ENCODE results near the gene SNX3.

The SNX3 gene

GRCh38 chr6:108170332-108171290 lies 90.2 kb downstream of the SNX3 start:
- DNase-seq (ENCODE audit: low read depth): no peak

DNA sequence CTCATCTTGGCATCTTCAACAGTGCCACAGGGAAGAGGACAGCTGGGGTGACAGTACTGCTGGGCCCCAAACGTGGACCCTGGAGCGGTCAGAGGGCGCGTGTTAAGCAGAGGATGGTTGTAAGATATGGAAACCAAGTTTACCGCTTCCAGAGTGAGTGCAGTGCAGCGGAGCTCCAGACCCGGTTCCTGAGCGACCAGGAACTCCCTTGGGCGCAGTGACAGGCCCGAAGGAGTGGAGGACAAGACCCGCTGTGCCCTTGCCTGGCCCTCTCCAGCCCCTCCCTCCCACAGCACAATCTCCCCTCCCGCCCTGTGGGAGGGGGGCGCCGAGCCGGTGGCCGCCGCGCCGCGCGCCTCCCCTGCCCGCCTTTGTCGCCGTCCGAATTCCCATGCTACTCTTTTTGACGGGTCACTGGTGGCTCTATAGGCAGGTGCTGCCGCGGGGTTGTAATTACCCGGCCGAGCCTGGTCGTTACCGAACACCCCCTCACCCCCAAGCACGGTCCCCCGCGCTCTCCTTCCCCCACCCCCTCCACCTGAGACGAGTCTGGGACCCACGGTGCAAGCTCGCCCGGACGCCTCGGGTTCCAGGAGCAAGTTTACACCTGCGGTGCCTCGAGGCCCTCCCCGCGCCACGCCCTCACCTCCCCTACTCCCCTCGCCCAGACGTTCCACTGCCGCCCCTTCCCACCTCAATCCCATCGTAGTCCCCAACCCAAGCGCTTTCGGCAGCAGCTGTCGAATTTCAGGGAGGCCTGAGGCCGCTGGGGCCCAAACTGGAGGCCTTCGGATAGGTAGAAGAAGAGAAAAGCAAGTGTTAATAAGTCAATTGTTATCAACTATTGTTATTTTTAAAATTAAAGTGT lies 91.1 kb downstream of the SNX3 start:
- DNase-seq (ENCODE audit: low read depth): no peak

GRCh38 chr6:108168501-108169463 lies 92.1 kb downstream of the SNX3 start:
- DNase-seq (ENCODE audit: low read depth): no peak

DNA sequence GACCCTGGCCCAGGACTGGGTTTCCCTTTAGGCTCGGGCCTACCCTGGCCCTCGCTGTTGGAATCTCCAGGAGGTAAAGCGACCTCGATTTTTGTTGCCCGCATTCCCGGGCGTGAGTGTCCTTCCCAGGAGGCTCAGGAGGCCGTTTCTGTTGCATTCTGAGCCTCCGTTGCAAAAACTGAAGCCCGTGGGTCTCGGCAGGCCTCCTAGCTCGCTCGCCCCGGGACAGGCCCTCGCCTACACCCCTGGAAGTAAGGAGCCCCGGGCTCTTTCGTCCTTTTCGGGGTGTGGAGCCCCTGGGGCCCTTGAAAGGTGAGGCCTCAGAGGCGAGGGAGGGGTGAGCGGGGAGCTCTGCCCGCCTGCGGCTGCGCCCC lies 92.8 kb downstream of the SNX3 start:
- DNase-seq (ENCODE audit: low read depth): no peak

DNA sequence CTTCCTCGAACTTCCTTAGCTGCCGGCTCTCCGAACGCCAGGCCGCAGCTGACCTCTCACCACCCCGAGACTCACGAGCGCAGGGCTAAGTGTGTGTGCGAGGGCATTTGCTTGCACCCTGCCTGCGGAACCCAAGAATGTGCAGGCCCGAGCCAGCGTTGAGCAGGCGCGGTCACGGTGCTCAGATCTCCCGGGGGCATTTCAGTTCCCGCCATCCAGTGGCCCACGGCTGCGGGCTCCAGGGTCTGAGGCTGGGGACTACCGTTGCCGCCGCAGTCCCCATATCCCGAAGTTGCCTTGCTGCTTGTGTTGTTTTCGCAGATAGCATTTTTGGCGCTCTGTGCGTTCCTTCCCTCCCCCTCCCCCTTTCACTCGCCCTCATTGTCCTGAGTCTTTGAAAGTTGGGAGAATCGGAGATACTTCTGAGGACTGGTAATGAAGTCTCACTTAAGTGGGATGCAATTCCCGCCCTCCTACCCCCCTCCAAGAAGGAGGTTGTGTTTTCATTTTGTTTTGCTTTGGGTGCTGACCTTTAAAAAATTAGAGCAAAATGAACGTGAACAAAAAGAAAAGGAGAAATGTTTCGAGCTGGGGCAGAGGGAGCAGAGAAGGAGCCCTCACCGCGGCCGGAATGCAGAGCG lies 93.3 kb downstream of the SNX3 start:
- DNase-seq (ENCODE audit: low read depth): no peak

DNA sequence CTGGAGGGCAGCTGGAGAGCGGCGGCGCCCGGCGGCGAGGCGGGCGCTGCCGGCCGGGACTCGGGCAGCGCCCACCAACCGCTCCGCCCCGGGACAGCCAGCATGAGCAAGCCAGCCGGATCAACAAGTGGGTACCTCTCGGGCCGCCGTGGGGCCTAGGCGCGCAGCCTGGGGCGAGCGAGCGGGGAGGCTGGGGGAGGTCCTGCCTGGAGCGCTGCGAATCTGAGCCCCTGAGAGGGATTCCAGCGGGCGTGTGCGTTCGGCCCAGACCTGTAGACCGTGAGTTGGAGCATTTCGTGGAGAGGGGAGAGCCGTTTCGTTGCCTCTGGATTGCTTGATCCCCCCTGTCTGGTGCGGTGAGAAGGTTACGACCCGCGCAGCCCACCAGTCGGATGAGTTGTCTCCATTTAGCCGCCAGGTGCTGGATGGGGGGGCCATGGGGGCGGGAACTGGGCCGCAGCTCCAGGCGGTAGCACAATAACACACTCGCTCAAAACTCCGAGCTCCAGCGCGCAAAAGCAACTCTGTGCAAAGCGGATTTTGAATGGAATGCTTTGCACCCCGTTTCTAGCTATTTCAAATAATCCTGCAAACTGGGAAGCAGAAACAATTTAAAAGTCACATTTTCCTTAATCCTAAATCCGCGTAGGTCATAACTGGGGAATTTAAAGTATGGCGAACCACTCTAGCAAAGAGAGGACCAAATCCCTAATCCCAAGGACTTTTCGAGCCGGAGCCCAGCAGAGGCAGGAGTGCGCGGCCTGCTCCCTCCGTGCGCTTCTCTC lies 94.0 kb downstream of the SNX3 start:
- no peak for DNase-seq (ENCODE audit: low read depth)

- DNase-seq (ENCODE audit: low read depth): no peak
Observed at GRCh38 chr6:108165714-108166663, 94.9 kb downstream of the SNX3 start, which contains the start of gene NR2E1. NR2E1 (plus strand) TSS chr6:108166022; CDS start chr6:108166766, 744 bp downstream.

DNA sequence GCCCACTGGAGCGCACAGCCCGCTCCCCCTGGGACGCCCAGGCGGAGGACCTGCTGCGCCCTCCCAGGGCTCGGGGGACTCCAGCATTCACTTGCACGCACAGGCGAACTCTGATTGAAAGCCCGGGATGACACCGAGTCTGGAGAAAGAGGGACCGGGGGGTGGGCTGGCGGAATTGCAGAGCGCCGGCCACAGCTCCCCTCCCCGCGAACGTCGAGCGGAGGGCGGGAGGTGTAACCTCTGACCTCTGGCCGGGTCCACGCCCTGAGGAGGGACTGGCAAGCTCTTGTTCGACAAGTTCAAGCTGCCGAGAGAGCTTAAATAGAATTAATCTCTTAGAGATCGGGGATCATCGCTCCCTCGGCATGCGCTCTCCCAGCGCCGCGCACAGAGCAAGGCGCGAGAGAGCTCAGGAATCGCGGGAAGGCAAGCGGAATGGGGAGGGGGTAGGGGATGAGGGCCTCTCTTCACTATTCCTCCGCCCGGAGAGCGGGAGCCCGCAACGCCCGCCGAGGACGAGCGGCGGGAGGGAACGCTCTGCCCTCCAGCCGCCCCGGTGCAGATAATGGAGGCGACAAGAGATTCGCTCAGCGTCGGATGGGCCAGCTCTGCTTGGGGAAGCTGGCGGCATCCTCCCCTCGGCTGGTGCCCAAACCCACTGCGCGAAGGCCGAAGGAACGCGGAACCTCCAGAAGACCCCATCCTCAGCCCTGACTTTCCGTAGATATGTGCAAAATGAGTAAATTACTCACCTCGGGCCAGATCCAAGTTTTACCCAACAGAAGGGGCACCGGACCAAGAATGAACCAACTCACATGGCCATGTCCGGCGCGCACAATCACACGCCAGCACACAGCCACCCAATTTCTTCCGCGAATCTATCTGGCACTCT lies 95.8 kb downstream of the SNX3 start:
- DNase-seq (ENCODE audit: low read depth): no peak

DNA sequence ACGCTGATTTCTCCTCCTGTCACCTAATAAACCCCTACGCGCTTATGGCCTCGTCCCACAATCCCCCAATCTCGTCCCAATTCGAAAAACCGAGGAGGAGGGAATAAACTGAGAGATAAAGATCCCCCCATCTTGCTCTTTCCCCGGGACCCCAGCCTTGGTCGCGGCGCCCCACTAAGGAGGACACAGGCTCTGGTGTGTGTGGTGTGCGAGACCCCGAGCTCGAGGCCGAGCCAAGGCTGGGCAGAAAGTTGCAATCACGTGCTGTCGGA lies 96.4 kb downstream of the SNX3 start:
- DNase-seq (ENCODE audit: low read depth): no peak

- DNase-seq (ENCODE audit: low read depth): no peak
Observed at GRCh38 chr6:108163644-108164542, 96.9 kb downstream of the SNX3 start.

DNA sequence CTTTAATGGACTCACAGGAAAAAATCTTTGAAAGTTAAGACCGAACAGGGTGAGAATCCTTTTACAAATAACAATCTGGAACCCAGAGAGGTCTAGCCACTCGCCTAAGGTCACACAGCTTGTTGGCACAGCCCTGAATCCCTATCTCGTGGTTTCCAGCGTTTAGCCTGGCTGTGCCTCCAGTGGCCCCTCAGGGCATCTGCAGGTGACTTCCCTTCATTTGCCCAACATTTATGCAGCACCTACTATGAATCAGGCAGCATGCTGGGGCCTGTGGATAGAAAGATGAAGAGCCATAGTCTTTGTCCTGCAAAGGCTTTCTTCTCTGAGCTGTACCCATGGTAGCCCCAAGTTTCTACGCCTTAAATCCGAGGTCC lies 97.6 kb downstream of the SNX3 start:
- no peak for DNase-seq (ENCODE audit: low read depth)

DNA sequence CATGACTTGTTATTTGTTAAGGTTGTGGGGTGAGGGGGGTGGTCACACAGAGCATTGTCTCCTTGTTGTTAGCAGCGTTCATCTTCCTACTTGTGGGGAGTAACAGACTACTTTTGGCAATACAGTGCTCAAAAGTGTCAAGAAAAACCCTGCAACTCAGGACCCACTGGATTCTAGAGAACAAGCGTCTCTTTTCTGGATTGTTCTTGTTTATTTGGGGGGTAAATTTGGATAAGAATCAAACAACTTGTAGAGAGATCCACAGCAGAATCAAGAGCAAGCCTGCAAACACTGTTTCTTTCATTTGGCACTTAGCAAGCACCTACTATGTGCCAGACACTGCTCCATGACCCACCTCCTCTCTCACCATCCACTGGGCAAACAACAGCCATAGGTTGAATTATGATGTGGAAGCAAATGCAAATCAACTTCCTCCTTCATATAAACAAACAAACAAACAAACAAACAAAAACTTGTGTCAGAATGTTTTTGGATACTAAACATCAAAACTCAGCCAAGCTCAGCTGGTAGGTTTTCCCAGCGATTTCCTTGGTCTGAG lies 99.0 kb downstream of the SNX3 start:
- no peak for DNase-seq (ENCODE audit: low read depth)

Measured in HS-27A (cell line).